K562 (cell line): ENCODE measurements around the gene C17orf50. TPM values are rescaled to one million over a fixed set of nuclear protein-coding genes. Genes with fewer than 3 reads are reported as not detected.

ENCODE experiments used
- BDP1 ChIP-seq: IDR thresholded peaks from 3 replicates; pipeline ENCODE4 v1.6.1; 2011; ENCODE audit not compliant: insufficient read length, insufficient read depth
- CBFA2T3 ChIP-seq: fragments of 450-650 bp; IDR thresholded peaks from 2 replicates; pipeline ENCODE4 v1.6.1; 2017
- CBX5 ChIP-seq: IDR thresholded peaks from 2 replicates; pipeline ENCODE4 v1.6.1; 2014; ENCODE audit warnings: low read depth, borderline replicate concordance
- CSDE1 ChIP-seq, 2 experiments: fragments of 450-650 bp; IDR thresholded peaks; 2 replicates each; pipeline ENCODE4 v1.6.1; 2016; ENCODE audit warnings: mild to moderate bottlenecking in 1 of 2
- ELF1 ChIP-seq: fragments of 200-800 bp; sonication (Bioruptor generic); IDR thresholded peaks from 2 replicates; pipeline ENCODE4 v1.6.1; 2016; ENCODE audit warnings: missing genetic modification characterization, missing compliant biosample characterization
- ETV1 ChIP-seq: fragments of 450-650 bp; conservative IDR thresholded peaks from 2 replicates; pipeline ENCODE4 v1.6.1; 2016; ENCODE audit warnings: missing genetic modification characterization, control low read depth, low read depth, missing compliant biosample characterization
- FOXK1 ChIP-seq: sonication (generic); formaldehyde crosslinking; IDR thresholded peaks from 2 replicates; pipeline ENCODE4 v1.8.0; 2022; ENCODE audit warnings: missing genetic modification reagents, mild to moderate bottlenecking, borderline replicate concordance
- FOXP1 ChIP-seq: sonication (generic); formaldehyde crosslinking; IDR thresholded peaks from 2 replicates; pipeline ENCODE4 v1.8.0; 2022; ENCODE audit warnings: mild to moderate bottlenecking, missing genetic modification reagents
- HDGF ChIP-seq: fragments of 450-650 bp; IDR thresholded peaks from 2 replicates; pipeline ENCODE4 v1.6.1; 2016
- KLF13 ChIP-seq: fragments of 450-650 bp; IDR thresholded peaks from 2 replicates; pipeline ENCODE4 v1.6.1; 2016; ENCODE audit warnings: missing genetic modification characterization, low read depth, mild to moderate bottlenecking, missing compliant biosample characterization, moderate library complexity, borderline replicate concordance
- MEF2A ChIP-seq: IDR thresholded peaks from 2 replicates; pipeline ENCODE4 v1.6.1; 2011; ENCODE audit warnings: low read depth, mild to moderate bottlenecking, low read length, moderate library complexity; ENCODE audit not compliant: control insufficient read depth
- NCOA4 ChIP-seq: fragments of 450-650 bp; IDR thresholded peaks from 2 replicates; pipeline ENCODE4 v1.6.1; 2018; ENCODE audit warnings: mild to moderate bottlenecking; ENCODE audit not compliant: partially characterized antibody
- NCOR1 ChIP-seq: fragments of 450-650 bp; IDR thresholded peaks from 2 replicates; pipeline ENCODE4 v1.6.1; 2016; ENCODE audit warnings: mild to moderate bottlenecking, moderate library complexity
- NFXL1 ChIP-seq: fragments of 450-650 bp; formaldehyde crosslinking; IDR thresholded peaks from 2 replicates; pipeline ENCODE4 v1.4.0; 2021; ENCODE audit warnings: mild to moderate bottlenecking
- PRMT5 ChIP-seq: sonication (generic); formaldehyde crosslinking; IDR thresholded peaks from 2 replicates; pipeline ENCODE4 v1.5.0; 2020; ENCODE audit warnings: missing genetic modification reagents
- RUNX1 ChIP-seq: sonication (generic); IDR thresholded peaks from 2 replicates; pipeline ENCODE4 v1.6.1; 2016; ENCODE audit warnings: antibody characterized with exemption, low read depth
- TAF9B ChIP-seq: fragments of 450-650 bp; IDR thresholded peaks from 2 replicates; pipeline ENCODE4 v1.6.1; 2018; ENCODE audit warnings: mild to moderate bottlenecking; ENCODE audit not compliant: partially characterized antibody
- TBP ChIP-seq: optimal IDR thresholded peaks from 2 replicates; pipeline ENCODE3; 2011; ENCODE audit warnings: low read depth, low read length, improper control_type of control experiment
- TCFL5 ChIP-seq: fragments of 250-450 bp; sonication (Bioruptor Pico); conservative IDR thresholded peaks from 2 replicates; pipeline ENCODE4 v1.6.1; 2021; ENCODE audit warnings: mild to moderate bottlenecking, moderate library complexity, matching md5 sums
- ZNF239 ChIP-seq: fragments of 250-450 bp; sonication (Bioruptor Pico); IDR thresholded peaks from 2 replicates; pipeline ENCODE4 v1.4.0; 2020; ENCODE audit warnings: mild to moderate bottlenecking
- ZNF584 ChIP-seq: fragments of 200-800 bp; sonication (Bioruptor generic); IDR thresholded peaks from 2 replicates; pipeline ENCODE4 v1.6.1; 2016; ENCODE audit warnings: low read depth, mild to moderate bottlenecking, missing genetic modification characterization, missing compliant biosample characterization
- polyA plus RNA-seq, 8 experiments: library from polyadenylated mRNA; depleted of rRNA in 4 of 8; stranded (reverse) in 5 of 8; unstranded in 3 of 8; fragments of >200 nt; fragmentation: Nextera tagmentation in 2 of 8; fragmentation: Illumina TruSeq in 1 of 8; extraction: Ambion mirVana in 2 of 8; extraction: Trizol in 1 of 8; gene quantifications; 2 replicates each; pipeline versions ENCODE4 v1.2.1 to v1.2.3, GENCODE V29; 2011 to 2014; ENCODE audit warnings: inconsistent platforms in 1 of 8, missing spikeins in 1 of 8
- total RNA-seq, 7 experiments: library from RNA; depleted of rRNA in 6 of 7; stranded (reverse); fragments of >200 nt in 6 of 7; fragmentation: Illumina TruSeq in 2 of 7; extraction: Trizol in 2 of 7; gene quantifications; 2 replicates each; pipeline versions ENCODE4 v1.2.1 to v1.2.3, GENCODE V29; 2011 to 2021; ENCODE audit warnings: low replicate concordance in 1 of 7
- TF ChIP-seq, protein P1 (sequence below): fragments of 450-650 bp; IDR thresholded peaks from one replicate; pipeline ENCODE4 v1.6.1; 2018; ENCODE audit warnings: mild to moderate bottlenecking, moderate library complexity; ENCODE audit not compliant: partially characterized antibody
- TF ChIP-seq, protein P2 (sequence below): sonication (generic); formaldehyde crosslinking; IDR thresholded peaks from 2 replicates; pipeline ENCODE4 v1.8.1; 2023; ENCODE audit warnings: mild to moderate bottlenecking, missing genetic modification reagents, moderate library complexity
- TF ChIP-seq, protein P3 (sequence below): fragments of 450-650 bp; formaldehyde crosslinking; IDR thresholded peaks from 2 replicates; pipeline ENCODE4 v1.4.0; 2020; ENCODE audit warnings: mild to moderate bottlenecking
- TF ChIP-seq, protein P4 (sequence below): fragments of 250-450 bp; sonication (Bioruptor Pico); IDR thresholded peaks from 2 replicates; pipeline ENCODE4 v1.5.0; 2021

Gene C17orf50
- total and polyA plus RNA-seq, 9 of the 15 experiments (the other 6 are each of a cell fraction or from before 2014, with no cell fraction given), result not detected

DNA sequence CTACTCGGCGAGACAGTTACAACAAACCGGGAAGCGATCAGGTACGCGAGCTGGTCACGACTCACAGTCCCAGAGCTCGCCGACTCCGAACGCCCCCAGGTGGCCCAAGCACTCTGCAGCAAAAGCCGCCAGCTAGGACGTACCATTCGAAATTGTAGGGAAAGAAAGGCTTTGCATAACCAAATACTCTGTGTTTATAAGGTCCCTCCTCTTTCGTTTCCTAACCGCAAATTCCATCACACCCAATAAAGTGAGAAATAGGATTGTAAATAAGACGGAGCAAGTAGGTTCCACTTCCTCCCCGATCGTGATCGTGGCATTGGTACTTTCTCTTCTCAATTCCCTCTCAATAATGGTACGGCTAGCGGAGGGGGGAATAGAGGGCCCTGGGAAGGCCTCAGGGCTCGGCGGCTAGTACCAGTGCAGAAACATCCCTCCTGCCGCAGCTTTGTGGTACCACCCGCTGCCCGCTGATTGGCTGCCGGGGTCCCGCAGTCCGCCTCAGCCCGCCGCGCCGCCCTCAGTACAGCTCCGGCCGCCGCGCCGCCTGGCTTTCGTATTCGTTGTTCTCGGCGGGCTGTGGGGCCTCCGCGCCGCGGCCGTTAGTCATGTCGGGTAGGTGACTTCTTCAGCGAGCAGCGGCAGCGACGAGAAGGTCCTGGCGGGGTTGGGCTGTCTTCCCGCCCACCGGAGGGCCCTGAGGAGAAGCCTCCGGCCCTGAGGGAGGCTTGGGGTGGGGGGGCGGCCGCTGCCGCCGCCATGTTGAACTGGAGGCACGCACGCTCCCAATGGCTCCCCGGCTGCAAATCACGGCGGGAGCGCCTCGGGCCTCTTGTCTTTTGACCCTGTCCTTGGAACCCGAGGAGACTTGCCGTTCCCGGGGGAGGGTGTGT, 48.5 kb downstream of the C17orf50 start, which contains the start of gene TAF15 (continued):
- TF ChIP-seq MEF2A (no peak), ETV1 (0 out of 2 replicates have a peak, but pooled peaks have one; percentile 46), ELF1 (tag) (peak; percentile 70; the same call in 1 of the 2 replicates), ZNF239 (CRISPR knock-in tag) (0 out of 2 replicates have a peak, but pooled peaks have one; percentile 6), TBP (peak; percentile 97), RUNX1 (no peak), NCOR1 (peak; percentile 26; the same call in 1 of the 2 replicates), NCOA4 (no peak), NFXL1 (no peak), TCFL5 (no peak), PRMT5 (CRISPR knock-in tag) (0 out of 2 replicates have a peak, but pooled peaks have one; percentile 57), BDP1 (no peak), FOXK1 (no peak), KLF13 (tag) (0 out of 2 replicates have a peak, but pooled peaks have one; percentile 2), ZNF584 (CRISPR knock-in tag) (no peak), CSDE1 (IDR thresholded peaks at IDR 0.05) (no peak), CBX5 (no peak), TAF9B (peak; percentile 97), HDGF (no peak), FOXP1 (no peak), CBFA2T3 (no peak)
- TF ChIP-seq, protein P1, sequence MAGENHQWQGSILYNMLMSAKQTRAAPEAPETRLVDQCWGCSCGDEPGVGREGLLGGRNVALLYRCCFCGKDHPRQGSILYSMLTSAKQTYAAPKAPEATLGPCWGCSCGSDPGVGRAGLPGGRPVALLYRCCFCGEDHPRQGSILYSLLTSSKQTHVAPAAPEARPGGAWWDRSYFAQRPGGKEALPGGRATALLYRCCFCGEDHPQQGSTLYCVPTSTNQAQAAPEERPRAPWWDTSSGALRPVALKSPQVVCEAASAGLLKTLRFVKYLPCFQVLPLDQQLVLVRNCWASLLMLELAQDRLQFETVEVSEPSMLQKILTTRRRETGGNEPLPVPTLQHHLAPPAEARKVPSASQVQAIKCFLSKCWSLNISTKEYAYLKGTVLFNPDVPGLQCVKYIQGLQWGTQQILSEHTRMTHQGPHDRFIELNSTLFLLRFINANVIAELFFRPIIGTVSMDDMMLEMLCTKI, result no peak
- TF ChIP-seq, protein P2, sequence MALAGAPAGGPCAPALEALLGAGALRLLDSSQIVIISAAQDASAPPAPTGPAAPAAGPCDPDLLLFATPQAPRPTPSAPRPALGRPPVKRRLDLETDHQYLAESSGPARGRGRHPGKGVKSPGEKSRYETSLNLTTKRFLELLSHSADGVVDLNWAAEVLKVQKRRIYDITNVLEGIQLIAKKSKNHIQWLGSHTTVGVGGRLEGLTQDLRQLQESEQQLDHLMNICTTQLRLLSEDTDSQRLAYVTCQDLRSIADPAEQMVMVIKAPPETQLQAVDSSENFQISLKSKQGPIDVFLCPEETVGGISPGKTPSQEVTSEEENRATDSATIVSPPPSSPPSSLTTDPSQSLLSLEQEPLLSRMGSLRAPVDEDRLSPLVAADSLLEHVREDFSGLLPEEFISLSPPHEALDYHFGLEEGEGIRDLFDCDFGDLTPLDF (CRISPR knock-in tag), result peak; percentile 62; the same call in 1 of the 2 replicates
- TF ChIP-seq, protein P3, sequence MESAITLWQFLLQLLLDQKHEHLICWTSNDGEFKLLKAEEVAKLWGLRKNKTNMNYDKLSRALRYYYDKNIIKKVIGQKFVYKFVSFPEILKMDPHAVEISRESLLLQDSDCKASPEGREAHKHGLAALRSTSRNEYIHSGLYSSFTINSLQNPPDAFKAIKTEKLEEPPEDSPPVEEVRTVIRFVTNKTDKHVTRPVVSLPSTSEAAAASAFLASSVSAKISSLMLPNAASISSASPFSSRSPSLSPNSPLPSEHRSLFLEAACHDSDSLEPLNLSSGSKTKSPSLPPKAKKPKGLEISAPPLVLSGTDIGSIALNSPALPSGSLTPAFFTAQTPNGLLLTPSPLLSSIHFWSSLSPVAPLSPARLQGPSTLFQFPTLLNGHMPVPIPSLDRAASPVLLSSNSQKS (CRISPR knock-in tag), result no peak
- TF ChIP-seq, protein P4, sequence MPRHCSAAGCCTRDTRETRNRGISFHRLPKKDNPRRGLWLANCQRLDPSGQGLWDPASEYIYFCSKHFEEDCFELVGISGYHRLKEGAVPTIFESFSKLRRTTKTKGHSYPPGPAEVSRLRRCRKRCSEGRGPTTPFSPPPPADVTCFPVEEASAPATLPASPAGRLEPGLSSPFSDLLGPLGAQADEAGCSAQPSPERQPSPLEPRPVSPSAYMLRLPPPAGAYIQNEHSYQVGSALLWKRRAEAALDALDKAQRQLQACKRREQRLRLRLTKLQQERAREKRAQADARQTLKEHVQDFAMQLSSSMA (CRISPR knock-in tag), result no peak; the same call in 1 of the 2 replicates
